ENCODE data around the gene PDE4C.
A peak's percentile ranks its signal among the peaks of the same experiment; 100 is the strongest.

The PDE4C gene

DNA sequence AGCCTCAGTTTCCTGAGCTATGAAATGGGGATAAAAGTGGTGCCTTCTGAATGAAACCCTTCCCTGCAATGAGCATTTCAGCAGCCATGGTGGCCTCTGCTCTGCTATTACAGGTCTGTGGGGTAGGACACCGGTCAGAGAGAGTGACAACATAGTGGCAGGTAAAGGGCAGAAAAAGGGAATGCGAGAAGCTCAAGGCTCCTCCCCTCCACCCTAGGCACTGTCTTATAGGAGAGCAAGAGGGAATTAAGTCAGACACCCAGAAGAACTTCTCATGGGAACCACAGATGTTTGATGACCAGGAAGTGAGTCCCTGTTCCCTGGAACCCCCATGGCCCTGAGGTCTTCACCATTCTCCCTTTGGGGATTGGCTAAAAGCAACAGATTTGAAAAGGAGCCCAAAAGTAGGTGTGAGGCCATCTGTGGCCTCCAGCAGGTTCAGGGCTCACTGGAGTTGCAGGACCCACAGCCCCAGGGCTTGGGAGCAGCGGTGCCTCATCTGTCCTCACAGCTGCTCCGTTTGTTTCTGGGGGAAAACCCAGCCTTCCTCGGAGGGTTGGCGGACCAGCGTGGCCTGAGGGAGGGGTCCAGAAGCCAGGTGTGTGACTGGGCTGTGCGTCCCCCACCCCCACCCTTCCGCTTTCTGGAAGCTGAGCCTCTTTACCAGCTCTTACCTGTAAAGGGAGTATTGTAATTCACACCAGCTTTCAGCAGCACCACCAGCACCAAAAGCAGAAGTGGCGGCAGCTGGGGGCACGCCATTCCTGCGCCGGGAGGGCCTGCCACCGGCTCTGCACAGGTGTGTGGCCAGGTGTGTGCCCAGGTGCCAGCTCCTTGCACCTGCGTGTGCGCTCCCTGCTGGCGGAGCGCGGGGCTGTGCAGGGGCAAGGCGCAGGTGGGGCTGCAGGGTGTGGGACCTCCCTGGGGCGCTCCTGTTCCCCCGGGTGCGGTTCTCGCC, 28.6 kb upstream of the PDE4C start:
- no peak for DNase-seq (ENCODE audit: low read depth)

DNA sequence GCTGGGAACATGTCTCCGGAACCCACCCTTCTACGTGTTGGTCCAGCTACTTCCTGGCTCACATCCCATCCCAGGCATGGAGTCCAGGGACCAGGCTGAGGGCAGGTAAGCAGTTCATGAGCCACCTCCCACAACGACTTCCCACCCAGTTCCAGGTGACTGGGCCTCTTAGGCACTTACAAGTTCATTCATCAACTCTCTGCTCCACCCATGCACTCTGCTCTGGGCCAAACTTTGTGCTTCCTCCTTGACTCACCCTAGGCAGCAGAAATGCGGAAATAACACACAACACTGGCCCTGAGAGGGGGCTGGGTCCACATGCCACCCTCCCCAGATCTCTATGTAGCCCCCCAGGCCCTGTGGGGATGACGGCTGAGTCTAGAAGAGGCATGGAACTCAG, 27.5 kb upstream of the PDE4C start:
- no peak for DNase-seq (ENCODE audit: low read depth)

DNA sequence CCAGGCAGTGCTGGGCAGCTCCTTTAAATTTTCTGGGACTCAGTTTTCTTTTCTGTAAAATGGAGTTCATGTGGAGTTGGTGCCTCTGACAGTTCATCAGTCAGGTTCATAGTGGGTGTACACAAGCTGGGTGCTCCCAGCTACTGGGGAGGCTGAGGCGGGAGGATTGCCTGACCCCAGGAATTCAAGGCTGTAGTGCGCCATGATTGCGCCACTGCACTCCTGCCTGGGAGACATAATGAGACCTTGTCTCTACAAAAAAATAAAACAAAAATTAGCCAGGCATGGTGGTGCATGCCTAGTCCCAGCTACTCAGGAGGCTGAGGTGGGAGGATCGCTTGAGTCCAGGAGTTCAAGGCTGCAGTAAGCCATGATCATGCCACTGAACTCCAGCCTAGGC, 26.9 kb upstream of the PDE4C start:
- no peak for DNase-seq (ENCODE audit: low read depth)

DNA sequence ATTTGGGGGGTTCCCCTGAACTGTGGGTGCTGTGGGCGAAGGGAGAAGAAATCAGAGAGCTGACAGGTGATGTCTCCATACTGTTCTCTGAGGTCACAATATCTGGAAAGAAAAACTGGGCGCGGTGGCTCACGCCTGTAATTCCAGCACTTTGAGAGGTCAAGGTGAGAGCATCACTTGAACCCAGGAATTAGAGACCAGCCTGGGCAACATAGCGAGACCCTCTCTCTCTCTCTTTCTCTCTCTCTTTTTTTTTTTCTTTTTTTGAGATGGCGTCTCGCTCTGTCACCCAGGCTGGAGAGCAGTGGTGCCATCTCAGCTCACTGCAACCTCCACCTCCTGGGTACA, 26.1 kb upstream of the PDE4C start:
- DNase-seq (ENCODE audit: low read depth): no peak

DNA sequence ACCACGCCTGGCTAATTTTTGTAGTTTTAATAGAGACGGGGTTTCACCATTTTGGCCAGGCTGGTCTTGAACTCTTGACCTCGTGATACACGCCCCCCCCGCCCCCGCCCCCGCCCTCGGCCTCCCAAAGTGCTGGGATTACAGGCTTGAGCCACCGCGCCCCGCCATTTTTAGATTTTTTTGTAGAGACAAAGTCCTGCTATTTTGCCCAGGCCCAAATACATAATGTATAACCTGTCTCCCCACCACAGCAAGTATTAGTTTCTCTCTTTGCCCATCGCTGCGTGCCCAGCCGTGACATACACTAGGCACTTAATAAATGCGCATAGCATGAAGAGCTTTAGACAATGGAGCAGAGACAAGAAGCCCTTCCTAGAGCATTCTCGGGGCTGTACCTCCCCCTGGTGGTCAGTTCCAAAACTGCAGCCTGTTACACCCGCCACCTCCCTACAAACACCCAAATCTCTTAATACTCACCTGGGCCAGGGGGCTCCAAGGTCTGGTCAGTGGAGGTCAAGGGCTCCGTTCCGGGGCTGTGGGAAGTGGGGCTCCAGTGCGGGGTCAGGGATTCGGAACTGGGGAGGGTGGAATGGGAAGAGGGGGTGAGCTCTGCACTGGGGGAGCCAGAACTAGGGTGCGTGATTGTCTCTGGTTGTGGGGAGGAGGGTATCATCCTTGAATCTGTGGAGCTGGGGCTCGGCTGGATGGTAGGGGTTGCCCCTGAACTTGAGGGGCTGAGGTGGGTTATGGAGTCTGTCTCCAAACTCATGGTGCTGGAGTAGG, 25.5 kb upstream of the PDE4C start:
- DNase-seq (ENCODE audit: low read depth): peak; percentile 33

DNA sequence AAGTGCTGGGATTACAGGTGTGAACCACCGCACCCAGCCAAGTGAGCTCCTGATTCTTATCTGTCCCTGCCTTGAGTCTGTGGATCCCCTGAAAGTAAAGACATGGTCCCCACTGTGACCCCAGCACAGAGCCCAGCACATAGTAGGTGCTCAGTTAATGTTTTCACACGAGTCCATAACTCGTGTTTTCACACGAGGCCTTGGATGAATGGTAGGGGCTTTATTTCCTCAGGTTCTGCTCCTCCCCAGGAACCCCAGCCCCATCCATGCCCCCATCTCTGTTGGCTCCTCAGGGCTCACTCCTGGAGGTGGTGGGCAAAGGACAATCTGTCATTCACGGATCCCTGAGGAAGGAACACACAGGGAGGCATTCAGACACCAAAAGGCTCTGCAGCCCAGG, 23.6 kb upstream of the PDE4C start:
- DNase-seq (ENCODE audit: low read depth): no peak

DNA sequence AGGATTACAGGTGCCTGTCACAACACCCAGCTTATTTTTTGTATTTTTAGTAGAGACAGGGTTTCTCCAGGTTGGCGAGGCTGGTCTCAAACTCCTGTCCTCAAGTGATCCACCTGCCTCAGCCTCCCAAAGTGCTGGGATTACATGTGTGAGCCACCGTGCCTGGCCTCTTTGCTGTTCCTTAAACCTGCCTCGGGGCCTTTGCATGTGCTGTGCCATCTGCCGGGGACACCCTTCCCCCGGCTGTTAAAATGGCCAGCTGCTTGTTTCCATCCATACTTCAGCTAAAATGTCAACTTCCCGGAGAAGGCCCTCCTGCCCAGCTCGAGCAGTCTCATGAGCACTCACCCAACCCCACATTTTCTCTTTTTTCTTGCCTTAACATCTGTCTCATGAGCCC, 19.1 kb upstream of the PDE4C start:
- no peak for DNase-seq (ENCODE audit: low read depth)

DNA sequence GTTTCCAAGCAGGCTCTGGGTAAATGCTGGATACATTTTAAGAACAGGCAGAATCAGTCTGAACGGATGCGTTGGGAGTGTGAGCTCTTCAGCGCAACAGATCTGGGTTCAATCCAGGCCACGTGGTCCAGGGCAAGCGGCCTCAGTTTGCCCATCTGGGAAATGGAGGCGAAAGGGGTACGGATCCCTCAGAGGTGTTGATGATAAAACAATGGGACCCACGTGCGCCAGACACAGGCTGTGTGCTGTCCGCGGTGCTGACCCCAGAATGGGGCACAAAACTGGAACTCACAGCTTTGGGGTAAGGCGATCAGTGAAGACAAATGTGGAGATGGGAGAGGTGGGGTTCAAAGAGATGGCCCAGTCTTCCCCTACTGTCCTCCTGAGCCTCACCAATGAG, 13.1 kb upstream of the PDE4C start:
- DNase-seq (ENCODE audit: low read depth): no peak

DNA sequence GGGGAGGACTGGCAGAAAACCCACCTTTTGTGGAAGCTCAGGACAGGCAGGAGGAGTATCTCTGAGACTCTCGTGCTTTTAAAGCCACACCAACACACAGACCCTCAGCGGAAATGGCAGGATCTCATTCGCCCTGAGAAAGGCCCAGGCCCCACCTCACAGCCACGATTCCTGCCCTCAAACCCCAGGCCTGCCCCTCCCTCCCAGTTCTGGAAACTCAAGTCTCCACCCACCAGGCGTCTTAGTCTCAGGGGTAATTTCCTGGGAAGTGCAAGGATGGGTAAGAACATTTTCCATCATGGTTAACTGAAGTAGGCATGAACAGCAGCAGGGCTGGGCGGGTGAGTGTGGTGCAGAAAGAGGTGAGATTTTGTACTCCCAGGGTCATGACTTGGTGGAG, 8.0 kb upstream of the PDE4C start:
- no peak for DNase-seq (ENCODE audit: low read depth)

DNA sequence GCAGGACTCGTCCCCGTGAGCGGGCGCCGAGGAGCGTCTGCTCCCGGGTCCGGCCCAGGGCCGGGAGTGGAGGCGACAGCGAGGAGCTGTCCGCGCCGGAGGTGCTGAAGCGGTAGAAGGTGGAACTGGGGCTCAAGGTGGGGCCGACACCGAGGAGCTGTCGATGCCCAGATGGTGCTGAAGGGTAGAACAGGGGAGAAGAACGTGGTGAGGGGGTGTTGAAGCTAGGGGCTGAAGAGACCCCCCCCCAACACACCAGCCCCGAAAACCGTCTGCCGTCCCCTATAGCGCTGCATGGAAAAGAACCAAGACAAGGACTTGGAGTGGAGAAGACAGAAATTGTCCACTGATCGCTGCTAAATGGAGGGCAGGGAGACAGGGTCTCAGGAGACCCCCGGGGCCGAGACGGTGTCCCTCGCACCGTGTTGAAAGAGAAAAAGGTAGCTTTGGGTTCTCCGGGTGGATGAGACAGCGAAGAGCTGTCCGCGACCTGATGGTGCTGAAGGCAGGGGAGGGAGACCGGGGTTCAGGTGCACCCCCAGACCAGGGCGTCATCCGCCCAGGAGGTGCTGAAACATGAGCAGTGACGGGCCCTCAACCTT, 7.1 kb upstream of the PDE4C start:
- DNase-seq (ENCODE audit: low read depth): no peak

DNA sequence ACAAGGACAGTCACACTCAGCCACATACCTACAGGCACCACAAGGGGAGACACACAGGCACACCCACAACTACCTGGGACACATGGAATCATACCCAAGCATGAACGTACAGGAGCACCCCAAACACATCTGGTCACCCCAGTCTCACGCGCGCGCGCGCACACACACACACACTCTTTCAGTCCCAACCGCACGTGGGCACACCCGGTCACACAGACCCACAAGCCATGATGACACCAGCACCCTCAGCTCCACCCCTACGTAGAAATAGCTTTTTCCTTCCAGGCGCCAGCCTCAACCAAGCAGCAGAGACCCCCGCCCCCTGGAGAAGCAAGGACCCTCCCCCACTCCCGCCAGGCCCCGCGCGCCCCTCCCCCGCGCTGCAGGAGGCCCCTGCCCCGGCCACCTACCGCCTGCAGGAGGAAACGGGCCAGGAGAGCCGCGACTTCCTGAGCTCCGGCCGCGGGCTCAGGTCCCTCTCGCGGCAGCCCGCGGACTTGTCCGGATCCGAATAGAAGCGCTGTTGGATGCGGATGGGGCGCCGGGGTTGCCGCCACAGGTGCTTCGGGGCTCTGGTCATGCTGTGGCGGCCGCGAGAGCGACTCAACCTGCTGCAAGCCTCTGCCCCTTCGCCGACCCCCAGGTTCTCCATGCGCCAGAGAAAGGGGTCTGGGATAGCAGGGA, 6.4 kb upstream of the PDE4C start:
- no peak for DNase-seq (ENCODE audit: low read depth)

DNA sequence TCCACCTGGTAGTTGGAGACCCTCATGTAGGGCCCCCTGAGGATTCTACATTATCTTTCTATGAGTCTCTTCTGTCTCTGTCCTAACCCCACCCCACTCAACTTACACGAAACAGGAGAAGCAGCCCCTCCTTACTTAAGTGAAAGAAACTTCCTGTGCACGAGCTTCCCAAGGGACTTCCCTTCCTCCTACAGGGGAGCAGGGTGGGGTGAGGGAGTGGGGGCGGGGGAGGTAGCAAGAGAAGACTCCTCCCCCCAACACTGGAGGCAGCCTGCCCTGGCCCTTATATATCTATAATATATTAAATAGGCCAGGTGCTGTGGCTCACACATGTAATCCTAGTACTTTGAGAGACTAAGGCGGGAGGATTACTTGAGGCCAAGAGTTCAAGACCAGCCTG, 5.5 kb upstream of the PDE4C start:
- DNase-seq (ENCODE audit: low read depth): no peak

DNA sequence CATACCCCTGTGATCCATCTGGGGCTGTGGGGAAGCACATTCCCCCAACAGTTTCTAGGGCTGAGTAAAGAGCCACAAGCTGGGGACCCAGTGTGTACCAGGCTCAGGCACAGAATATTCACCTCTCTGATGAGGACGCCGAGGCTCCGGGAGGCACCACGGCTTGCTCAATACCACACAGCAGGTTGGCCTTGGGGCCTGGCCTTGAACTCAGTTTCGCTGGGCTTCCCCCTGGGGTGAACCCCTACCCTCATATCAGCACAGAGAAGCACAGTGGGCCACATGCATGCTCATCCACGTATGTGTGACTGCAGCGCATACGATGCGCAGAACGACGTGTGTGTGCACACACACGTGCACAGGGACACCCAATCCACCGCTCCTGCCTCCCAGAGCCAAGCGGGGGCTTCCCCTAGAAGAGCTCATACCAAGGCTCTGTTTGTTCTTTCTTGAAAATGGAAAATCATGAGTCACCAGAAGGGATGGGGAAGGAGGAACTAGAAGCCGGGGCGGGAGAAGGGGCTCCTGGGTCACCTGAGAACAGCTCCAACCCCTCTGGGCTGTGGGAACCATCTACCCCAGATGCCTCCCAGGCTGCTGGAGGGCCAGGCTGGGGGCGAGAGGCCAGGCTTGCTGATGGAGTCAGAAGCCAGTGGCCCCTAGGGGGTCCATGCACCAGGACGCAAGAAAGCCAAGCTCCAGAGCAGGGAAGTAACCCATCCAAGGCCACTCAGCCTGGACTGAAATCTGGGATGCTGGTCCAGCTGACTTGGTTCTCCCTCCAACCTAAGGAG, 4.9 kb upstream of the PDE4C start:
- no peak for DNase-seq (ENCODE audit: low read depth)

DNA sequence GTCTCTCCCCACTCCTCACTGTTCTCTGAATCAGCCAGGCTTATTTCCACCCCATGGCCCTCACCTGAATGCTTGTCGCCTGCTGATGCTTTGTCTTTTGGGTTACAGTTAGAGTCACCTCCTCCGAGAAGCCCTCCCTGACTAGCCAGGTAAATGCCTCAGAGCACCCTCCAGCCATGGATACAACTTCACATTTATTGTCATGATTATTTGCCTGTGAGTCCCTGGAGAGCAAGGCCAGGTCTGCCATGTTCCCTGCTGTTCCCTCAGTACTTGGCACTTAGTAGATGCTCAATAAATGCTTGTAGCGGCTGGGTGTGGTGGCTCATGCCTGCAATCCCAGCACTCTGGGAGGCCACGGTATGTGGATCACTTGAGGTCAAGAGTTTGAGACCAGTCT, 3.7 kb upstream of the PDE4C start:
- DNase-seq (ENCODE audit: low read depth): no peak

DNA sequence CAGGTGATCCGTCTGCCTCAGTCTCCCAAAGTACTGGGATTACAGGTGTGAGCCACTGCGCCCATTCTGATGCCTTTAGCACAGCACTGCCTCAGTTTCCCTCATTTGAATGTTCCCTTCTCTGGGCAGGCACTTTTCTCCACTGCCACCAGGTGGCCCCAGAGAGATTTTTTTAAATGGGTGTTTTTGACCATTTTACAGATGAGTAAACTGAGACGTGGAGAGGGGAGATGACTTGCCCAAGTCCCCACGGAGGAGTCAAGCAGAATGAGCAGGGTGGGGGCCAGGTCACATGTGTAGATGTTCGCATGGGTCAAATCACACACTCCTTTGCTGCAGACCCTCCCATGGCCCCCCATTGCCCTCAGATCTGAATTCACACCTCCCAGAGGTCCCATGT, 3.2 kb upstream of the PDE4C start:
- no peak for DNase-seq (ENCODE audit: low read depth)

DNA sequence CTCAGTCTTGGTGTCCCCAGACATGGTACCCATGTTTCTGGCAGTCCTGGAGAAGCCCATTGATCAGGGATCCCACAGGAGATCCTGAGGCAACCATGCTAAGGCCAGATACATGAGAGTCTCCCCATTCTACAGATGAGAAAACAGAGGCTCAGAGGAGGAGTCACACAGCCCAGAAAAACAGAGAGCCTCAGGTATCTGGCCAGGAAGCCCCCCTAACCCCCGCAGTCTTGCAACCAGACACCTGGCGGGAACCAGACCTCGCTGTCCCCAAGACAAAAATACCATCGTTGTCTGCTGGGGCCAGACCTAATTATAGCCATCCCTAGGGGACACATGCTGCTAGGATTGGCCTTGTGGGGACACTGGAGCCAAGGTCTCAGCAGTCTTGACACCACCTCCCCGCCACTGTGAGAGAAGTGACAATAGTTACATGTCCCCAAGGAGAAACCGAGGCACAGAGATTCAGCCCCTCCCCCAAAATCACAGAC, 1.6 kb upstream of the PDE4C start:
- no peak for DNase-seq (ENCODE audit: low read depth)

DNA sequence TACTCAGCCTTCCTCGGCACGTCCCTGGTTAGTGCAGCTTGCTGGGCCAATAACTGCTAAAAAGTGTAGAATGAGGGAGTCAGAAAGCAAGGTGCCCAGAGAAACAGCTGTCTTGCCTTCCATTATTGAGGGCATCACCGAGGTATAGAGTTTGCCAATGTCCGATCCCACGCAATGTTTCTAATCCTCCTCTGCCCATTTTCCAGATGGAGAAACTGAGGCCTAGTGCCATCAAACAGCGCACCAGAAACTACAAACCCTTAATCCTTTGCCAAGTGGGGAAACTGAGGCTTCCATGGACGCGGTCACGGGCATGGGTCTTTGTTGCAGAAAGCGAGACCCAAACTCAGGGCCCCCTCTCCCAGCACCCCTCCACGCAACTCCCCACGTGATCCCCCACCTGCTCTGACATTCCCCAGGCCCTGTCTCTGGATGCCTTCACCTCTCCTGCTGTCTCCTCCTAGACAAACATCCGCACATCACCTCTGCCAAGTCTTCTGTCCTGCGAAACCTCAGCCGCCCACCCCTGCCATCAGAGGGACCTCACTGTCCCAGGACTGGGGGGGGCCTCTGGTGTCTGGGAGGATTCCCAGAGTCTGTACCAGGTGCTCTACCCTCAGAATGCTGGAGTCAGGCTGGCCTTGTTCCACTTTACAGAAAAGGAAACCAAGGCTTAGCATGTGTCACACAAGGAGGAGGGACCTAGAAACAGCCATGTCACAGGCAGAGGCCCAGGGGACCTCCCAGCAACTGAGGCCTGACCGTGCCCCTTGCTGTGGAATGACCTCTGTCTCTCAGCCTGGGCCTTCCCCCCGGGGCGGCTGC, 930 bp upstream of the PDE4C start:
- DNase-seq (ENCODE audit: low read depth): no peak

DNA sequence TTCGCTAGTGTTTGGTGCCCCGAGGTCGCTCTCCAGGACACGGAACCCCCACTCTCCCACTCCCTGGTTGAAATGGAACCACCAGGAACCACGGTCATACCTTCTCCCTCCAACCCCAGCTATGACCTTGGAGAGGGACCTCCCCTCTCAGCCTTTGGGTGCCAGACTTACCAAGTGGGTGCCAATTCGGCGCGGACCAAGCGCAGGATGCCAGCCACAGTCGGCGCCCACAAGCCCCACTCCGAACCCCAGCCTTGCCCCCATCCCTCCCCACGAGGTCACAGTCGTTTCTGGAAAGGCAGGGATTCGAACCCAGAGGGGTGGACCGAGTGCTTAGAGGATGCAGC, 910 bp downstream of the PDE4C start:
- no peak for DNase-seq (ENCODE audit: low read depth)

DNA sequence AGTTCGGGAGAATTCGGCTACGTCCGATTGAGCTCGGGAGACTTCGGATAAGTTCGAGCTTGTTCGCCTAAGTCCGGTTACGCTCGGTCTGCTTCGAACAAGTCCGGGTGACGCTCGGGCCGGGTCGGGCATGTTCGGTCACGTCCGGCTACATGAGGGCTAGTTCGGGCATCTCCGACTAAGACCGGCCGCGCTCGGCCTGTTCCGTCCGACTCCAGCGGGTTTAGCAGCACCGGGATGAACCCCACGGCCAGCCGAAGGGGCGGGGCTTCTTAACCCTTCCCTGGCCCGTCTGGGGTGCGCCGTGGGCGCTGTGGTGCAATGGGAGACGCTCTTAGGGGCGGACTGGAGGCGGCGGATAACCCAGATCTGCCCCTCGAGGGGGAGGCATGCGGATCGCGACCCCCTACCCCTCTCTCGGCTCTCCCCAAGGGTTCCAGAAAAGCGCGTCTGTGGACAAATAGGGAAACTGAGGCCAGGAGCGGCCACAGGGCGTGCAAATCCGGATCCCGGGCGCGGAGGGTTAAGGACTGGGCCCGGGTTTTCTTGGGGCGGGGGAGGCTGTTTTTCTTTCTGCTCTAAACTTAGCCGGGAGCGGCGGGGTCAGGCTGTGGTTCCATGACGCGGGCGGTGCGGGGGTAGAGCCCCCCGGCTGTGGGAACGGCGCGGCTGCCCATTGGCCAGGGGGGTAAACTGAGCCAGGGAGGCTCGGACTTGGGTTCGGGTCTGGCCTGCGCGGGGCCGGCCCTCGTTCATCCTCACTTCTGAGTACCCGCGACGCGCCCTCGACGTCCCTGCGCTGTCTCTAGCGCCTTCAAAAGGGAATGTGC, 1.5 kb downstream of the PDE4C start:
- DNase-seq (ENCODE audit: low read depth): peak; percentile 94
